Measurements from ENCODE around the gene TMEM185B. TPM values are rescaled to one million over a fixed set of nuclear protein-coding genes. Genes with fewer than 3 reads are reported as not detected.

Gene TMEM185B
- total RNA-seq, 4 donors from 2014 or later, result 35.9 to 47.9 (median 44.6) TPM

DNA sequence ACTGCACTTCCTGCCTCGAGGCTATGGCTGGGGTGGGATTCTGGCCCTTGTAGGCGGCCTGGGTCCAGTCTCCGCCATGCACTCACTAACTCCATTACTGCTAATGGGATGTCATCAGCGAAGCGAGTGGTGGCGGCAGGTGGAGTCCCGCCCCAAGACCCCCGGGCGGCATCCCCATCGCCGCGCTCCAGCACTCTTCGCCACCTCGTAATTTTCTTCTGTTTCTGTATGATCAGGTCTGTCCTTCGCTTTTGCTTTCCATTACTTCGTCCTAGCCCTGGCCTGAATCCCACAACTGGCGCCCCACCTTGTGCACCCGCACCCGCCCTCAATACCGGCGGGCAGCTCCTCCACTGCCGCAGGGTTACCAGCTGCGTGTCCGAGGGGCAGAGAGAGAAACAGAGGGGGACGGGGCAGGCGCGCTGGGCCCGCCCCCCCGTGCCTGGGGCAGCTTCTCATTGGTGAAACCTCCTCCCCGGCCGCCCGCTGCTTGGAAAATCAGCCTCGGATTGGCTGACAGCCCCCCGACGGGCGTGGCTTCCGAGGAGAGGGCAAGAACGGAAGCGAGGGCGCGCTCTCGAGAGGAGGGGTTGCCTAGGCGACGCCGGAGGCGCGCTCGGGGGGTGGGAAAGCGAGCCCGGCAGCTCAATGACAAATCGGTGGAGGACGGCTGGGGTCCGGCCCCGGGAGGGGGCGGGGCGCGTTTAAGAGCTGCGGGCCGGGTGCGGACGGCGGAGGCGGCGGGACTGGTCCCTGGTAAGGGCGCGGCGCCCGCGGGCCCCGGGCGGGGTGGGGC, 29.2 kb upstream of the TMEM185B start, which contains the start of gene RALB:
Gene RALB, plus strand, starts transcription at position 628 of the 796 bp plus-strand sequence. CDS start 25,813 bp downstream, outside the sequence.
- H3K27ac ChIP-seq, result peak within 1 kb of the TSS; percentile 65 to 92 (median 73)
- no peaks in the 10 kb centered on the region for H3K27me3 ChIP-seq
- WGBS, 2 donors, result 1% methylated on average over 37 to 53 of the region's 71 CpGs
- no peaks in the 10 kb centered on the region for H3K36me3 ChIP-seq
- no peaks in the 10 kb centered on the region for H3K9me3 ChIP-seq
- intact Hi-C loops (cut with DNase I), result no loop called here
- peak; percentile 100 for DNase-seq
- TF ChIP-seq POLR2A (IDR thresholded peaks at IDR 0.05), result peak in 1 of 2 donors; percentile 78
- TF ChIP-seq, protein P1, sequence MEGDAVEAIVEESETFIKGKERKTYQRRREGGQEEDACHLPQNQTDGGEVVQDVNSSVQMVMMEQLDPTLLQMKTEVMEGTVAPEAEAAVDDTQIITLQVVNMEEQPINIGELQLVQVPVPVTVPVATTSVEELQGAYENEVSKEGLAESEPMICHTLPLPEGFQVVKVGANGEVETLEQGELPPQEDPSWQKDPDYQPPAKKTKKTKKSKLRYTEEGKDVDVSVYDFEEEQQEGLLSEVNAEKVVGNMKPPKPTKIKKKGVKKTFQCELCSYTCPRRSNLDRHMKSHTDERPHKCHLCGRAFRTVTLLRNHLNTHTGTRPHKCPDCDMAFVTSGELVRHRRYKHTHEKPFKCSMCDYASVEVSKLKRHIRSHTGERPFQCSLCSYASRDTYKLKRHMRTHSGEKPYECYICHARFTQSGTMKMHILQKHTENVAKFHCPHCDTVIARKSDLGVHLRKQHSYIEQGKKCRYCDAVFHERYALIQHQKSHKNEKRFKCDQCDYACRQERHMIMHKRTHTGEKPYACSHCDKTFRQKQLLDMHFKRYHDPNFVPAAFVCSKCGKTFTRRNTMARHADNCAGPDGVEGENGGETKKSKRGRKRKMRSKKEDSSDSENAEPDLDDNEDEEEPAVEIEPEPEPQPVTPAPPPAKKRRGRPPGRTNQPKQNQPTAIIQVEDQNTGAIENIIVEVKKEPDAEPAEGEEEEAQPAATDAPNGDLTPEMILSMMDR (IDR thresholded peaks at IDR 0.05), result no peak
- H3K4me3 ChIP-seq (replicated peaks in 1 of 3), result peak within 1 kb of the TSS; percentile 51 to 81 (median 80)
- H3K4me1 ChIP-seq, result peaks cover 7 to 27% of the 10 kb centered on the region in 2 donors

DNA sequence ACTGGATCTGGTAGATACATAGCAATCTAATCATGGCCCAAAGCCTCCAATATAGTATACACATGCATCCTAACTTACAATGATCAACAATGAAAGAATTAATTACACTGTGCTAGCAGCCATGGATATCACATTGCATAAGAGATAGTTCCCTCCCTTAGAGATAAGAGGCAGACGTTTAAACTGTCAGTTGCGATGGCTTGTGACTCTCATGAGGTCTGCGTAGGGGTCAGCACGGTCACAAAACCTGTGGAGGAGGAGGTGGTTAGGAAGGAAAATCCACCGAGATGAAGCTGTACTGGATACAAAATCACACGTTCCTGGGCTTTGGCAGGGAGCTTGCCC, 28.7 kb upstream of the TMEM185B start:
- Histone ChIP-seq H3K4me1 (peaks cover 7 to 21% of the 10 kb centered on the region in 2 donors), H3K27me3 (no peaks in the 10 kb centered on the region), H3K9me3 (no peaks in the 10 kb centered on the region), H3K4me3 (replicated peaks in 1 of 3) (peak overlapping the region in 2 of 3 donors; percentile 9 to 81), H3K36me3 (no peaks in the 10 kb centered on the region), H3K27ac (peak overlapping the region in 1 of 3 donors; percentile 11)
- 24 to 30% methylated on average over 6 of the region's 6 CpGs for WGBS, 2 donors
- no peak for DNase-seq
- TF ChIP-seq, protein P1 (IDR thresholded peaks at IDR 0.05), result no peak
- TF ChIP-seq POLR2A (IDR thresholded peaks at IDR 0.05), result no peak
- intact Hi-C loops (cut with DNase I), result no loop called here

DNA sequence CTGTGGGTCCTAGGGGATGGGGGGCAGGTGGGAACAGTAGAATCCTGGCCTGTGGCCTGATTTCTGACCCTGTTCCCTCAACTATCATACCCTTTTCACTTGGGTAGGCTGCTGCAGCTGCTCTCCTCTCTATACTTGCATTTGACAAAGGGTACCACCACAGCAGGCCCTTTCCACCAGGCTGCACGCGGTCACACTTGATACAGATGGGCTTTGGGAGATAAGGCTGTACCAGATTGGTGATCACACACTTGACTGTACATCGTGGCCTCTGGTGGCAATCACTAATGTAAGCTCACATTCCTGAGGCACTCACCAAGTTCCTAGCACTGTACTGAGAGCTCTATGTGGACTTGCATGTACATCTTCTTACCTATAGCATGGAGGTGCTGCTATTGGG, 27.9 kb upstream of the TMEM185B start:
- H3K4me3 ChIP-seq (replicated peaks in 1 of 3), result no peak overlapping the region
- 74 to 85% methylated on average over 3 of the region's 3 CpGs for WGBS, 2 donors
- TF ChIP-seq POLR2A (IDR thresholded peaks at IDR 0.05), result no peak
- TF ChIP-seq, protein P1 (IDR thresholded peaks at IDR 0.05), result no peak
- H3K27me3 ChIP-seq, result no peaks in the 10 kb centered on the region
- peaks cover 7 to 17% of the 10 kb centered on the region in 2 donors for H3K4me1 ChIP-seq
- no peaks in the 10 kb centered on the region for H3K36me3 ChIP-seq
- no peaks in the 10 kb centered on the region for H3K9me3 ChIP-seq
- intact Hi-C loops (cut with DNase I), result no loop called here
- no peak overlapping the region for H3K27ac ChIP-seq
- DNase-seq, result no peak

DNA sequence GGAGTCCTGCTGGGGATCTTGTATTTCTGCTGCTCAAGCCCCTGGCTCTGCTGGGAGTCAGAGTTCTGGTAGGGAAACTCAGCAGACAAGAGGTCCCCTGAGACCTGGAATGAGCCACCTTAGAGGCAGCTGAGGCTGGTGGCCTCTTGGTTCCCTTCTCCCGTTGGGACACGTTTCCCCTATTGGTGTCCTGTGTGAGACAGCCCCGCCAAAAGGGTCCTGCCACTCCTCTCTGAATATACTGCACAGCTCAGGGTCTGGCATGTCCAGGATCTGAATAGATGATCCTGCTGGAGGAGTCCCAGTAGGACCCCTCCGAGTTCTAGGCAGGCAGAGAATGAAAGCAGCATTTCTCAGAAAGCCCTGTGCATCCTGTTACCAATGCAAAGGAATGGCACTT, 27.4 kb upstream of the TMEM185B start:
- intact Hi-C loops (cut with DNase I), result no loop called here
- no peaks in the 10 kb centered on the region for H3K27me3 ChIP-seq
- no peak for TF ChIP-seq POLR2A (IDR thresholded peaks at IDR 0.05)
- TF ChIP-seq, protein P1 (IDR thresholded peaks at IDR 0.05), result no peak
- 86 to 89% methylated on average over 4 of the region's 4 CpGs for WGBS, 2 donors
- H3K4me1 ChIP-seq, result peaks cover 7 to 17% of the 10 kb centered on the region in 2 donors
- no peaks in the 10 kb centered on the region for H3K9me3 ChIP-seq
- no peak overlapping the region for H3K4me3 ChIP-seq (replicated peaks in 1 of 3)
- no peaks in the 10 kb centered on the region for H3K36me3 ChIP-seq
- no peak overlapping the region for H3K27ac ChIP-seq
- no peak for DNase-seq

DNA sequence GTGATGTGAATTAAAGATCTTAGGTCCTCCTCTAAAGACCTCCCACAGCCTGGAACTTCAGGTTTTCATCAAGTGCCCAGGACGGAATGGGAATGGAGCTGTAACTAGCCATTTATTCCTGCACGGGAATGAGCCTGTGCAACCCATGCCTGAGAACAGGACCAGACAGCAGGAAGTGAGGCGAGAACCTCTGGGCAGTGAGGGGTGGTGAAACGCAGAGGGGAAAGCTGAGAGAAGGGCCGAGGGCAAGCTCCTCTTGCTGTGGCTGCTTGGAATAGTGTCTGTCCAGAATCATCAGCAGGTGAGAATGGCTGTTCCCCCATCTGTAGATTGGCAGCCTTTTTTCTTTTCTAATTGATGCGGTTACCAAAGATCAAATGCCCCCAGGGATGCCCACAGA, 24.7 kb upstream of the TMEM185B start:
- Histone ChIP-seq H3K36me3 (no peaks in the 10 kb centered on the region), H3K4me1 (peaks cover 0 to 4% of the 10 kb centered on the region in 2 donors), H3K27me3 (no peaks in the 10 kb centered on the region), H3K4me3 (replicated peaks in 1 of 3) (no peak overlapping the region), H3K27ac (no peak overlapping the region), H3K9me3 (no peaks in the 10 kb centered on the region)
- intact Hi-C loops (cut with DNase I), result no loop called here
- no peak for TF ChIP-seq POLR2A (IDR thresholded peaks at IDR 0.05)
- TF ChIP-seq, protein P1 (IDR thresholded peaks at IDR 0.05), result no peak
- 66 to 77% methylated on average over 6 of the region's 6 CpGs for WGBS, 2 donors
- no peak for DNase-seq

Measured in thyroid gland (tissue), 4 donors.